C4-2B (cell line): ENCODE measurements around the gene TOX2.

Experiments
- CTCF ChIP-seq: fragments of 450-650 bp; conservative IDR thresholded peaks from 2 replicates; pipeline ENCODE4 v1.5.1; 2017; ENCODE audit warnings: mild to moderate bottlenecking
- ZFX ChIP-seq: fragments of 450-650 bp; IDR thresholded peaks from 2 replicates; pipeline ENCODE4 v1.6.1; 2017

- TF ChIP-seq CTCF (no peak), ZFX (no peak)
Measured at GRCh38 chr20:43955750-43956191, 41.1 kb downstream of the TOX2 start.
